Measurements from ENCODE around the gene C3AR1.
"Not testable (repeated sequence)": the region's sequence is repeated elsewhere in the genome, so short reads cannot be mapped to it uniquely, and the experiment has no call there.

C3AR1 gene

DNA sequence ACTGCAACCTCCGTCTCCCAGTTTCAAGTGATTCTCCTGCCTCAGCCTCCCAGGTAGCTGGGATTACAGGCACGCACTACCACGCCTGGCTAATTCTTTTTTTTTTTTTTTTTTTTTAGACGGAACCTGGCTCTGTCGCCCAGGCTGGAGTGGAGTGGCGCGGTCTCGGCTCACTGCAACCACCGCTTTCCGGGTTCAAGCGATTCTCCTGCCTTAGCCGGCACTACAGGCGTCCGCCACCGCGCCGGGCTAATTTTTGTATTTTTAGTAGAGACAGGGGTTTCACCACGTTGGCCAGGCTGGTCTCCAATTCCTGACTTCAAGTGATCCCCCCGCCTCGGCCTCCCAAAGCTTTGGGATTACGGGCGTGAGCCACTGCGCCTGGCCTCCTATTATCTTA, 35.1 kb downstream of the C3AR1 start:
- DNase-seq (ENCODE audit: low read depth in 2 of 2, low spot score in 1 of 2): not testable (repeated sequence)

DNA sequence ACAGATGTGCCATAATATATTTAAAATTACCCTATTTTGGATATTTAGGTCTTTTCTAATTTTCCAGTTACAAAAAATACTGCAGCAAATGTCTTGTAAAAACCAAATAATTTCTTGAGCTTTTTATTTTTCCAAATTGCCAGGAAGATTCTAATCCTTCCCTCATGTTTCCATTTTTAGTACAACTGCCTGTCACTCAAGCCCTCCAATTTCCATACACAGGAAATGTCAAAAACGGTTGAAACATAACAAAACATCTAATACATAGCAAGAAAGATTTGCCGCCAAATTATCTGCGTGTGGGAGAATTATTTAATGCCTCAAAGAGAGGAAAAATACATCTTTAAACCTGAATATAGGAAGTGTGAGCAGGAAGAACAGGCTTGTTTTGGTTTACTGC, 36.0 kb downstream of the C3AR1 start:
- DNase-seq (ENCODE audit: low read depth in 2 of 2, low spot score in 1 of 2): no peak

DNA sequence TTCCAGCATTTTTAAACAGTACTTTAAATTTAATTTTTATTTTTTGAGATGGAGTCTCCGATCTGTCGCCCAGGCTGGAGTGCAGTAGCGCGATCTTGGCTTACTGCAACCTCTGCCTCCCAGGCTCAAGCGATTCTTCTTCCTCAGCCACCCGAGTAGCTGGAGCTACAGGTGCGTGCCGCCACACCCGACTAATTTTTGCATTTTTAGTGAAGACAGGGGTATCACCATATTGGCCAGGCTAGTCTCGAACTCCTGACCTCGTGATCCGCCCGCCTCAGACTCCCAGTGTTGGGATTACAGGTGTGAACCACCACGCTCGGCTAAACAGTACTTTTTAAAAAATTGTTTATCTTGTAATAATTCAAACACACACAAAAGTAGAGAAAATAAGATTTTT, 37.9 kb downstream of the C3AR1 start:
- no peak for DNase-seq (ENCODE audit: low read depth in 2 of 2, low spot score in 1 of 2)

DNA sequence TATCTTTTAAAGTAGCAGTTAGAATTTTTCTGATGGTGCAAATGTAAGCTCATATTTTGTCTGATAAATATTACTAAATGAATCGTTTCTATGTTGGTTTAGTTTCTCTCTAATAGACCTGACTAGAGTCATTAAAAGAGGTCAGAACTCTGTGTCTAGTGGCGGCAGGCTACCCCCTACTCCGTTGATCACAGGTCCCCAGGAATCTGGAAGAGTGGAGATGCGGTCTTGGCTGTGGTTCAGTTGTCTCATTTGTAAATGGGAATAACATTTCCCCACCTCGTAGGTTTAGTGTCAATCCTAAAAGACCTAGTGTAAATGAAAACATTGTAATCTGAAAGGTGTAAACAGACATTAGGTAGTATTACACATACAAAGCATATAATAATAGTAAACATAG, 38.3 kb downstream of the C3AR1 start:
- no peak for DNase-seq (ENCODE audit: low read depth in 2 of 2, low spot score in 1 of 2)

DNA sequence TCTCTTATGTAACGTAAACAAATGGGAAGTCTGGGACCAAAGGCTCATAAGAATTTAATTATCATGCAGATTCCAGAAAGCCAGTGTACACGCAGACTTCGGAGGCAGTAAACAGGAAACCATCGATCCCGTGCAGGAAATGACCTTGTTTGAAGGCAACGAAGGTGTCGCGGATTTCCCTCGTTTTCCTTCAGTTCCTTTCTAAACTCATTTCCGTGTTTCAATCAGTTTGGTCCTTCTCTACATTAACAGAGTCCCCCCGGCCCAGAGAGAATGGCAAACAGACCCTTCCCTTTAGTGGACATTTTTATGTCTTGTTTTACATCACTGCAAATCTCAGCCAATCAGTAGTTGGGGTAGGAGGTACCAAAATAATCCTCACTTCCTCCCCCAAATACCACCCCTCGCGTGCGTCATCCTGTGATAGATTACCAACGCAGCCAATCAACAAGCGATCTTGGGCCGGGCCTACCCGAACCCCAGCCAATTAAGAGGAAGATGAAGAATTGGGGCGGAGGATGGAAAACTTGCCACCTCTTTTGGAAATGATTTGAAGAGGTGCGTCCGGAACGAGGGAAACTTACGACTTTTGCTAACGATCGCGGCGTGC, 39.8 kb downstream of the C3AR1 start:
- peak; percentile 93 to 94 for DNase-seq (ENCODE audit: low read depth in 2 of 2, low spot score in 1 of 2)

DNA sequence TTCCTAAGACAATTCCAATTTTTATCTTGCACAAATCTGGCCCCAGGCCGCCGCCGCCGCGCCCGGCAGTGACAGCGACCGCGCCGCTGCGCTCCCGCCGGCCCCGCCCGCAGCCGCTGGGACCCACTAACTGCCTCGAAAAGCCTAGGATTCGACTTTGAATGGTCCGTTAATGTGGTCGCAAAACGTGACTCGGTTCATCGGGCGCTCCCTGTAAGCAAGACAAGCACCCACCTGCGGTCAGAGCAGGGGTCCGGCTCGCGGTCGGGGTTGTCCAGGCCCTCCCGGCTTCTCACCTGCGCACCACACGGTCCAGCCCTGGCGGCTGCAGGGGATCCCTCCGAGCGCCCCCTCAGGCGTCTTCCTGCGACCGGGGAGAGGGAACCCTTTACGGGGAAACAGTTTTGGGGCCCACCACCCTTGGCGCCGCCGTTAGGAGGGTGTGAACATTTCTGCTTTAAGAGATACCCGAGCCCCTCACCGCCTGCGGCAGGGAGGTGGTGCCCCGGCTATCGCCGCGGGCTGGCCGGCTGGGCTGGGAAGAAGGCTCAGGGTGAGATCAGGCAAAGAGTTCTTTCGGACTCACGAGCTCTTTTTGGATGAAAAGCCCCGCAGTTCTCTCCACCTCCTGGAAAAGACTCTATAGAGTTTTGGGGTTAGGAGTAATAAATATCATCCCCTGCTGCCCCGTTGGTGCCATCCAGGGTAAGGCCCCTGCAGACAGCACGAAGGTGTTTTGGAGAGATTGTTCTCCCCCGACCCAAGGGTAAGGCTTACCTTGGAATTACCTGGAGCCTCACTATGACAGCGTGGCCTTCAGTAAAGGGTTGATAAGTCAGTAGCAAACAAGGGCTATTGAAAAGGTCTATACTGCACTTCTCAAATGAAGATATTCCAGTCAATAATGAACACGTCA, 47.2 kb downstream of the C3AR1 start:
- DNase-seq (ENCODE audit: low read depth in 2 of 2, low spot score in 1 of 2): no peak

DNA sequence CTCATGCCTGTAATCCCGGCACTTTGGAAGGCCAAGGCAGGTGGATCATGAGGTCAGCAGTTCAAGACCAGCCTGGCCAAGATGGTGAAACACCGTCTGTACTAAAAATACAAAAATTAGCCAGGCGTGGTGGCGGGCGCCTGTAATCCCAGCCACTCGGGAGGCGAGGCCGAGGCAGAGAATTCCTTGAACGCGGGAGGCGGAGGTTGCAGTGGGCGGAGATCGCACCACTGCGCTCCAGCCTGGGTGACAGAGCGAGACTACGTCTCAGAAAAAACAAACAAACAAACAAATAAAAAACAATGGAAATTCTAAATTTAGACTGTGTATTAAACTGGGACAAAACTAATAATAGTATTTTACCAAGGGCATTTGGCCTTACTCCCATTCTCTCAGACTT, 47.9 kb downstream of the C3AR1 start:
- not testable (repeated sequence) for DNase-seq (ENCODE audit: low read depth in 2 of 2, low spot score in 1 of 2)

DNA sequence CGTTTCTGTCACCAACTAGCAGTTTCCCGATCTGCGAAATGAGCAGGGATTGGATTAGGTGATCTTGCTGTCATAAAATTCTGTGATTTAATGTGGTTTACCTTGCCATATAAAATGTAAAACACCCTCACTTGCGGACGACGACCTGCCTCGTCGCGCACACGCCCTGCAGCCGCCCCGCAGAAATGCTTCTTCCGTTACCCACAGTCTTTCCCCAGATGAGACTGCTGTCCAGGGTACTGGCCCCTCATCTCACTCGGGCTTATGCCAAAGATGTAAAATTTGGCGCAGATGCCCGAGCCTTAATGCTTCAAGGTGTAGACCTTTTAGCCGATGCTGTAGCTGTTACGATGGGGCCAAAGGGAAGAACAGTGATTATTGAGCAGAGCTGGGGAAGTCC, 51.3 kb downstream of the C3AR1 start:
- no peak for DNase-seq (ENCODE audit: low read depth in 2 of 2, low spot score in 1 of 2)

DNA sequence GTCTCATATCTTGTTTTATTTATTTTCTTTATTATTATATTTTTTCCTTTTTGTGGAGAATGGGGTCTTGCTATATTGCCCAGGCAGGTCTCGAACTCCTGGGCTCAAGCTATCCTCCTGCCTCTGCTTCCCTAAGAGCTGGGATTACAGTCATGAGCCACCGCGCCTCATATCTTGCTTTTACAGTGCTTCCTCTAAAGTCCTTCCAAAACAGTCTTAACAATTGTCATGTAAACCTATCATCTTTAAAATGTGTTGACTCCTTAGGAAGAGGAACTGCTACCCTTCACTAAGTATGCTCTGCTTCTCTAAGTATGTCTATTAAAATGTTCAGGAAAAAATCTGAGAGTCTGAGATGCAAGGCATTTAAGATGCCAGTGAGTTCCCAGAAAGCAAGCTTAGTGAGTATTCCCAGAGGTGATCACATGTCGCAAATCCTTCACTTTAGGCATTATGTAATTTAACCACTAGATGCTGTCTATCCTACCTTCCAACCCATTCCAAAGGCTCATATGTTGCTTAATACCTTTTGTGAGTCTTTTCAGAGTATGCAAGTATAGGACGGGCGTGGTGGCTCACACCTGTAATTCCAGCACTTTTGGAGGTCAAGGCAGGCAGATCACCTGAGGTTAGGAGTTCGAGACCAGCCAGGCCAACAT, 53.4 kb downstream of the C3AR1 start:
- no peak for DNase-seq (ENCODE audit: low read depth in 2 of 2, low spot score in 1 of 2)

DNA sequence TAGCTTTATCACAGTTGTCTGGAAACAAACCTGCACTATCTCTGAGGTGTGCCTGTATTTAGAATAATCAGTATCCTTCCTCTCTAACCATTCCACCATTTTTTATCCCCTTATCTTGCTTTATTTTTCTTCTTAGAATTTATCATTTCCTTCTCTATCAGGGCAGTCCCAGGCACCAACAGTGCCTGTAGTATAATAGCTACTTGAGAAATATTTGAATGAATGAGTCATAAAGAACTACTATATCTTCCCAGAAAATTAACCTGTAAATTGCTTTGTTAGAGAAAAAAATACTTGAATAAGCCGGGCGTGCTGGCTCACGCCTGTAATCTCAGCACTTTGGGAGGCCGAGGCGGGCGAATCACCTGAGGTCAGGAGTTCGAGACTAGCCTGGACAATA, 54.8 kb downstream of the C3AR1 start:
- no peak for DNase-seq (ENCODE audit: low read depth in 2 of 2, low spot score in 1 of 2)

All from stimulated activated CD8-positive, alpha-beta memory T cell treated with anti-CD3 and anti-CD28 coated beads, Interleukin-4, amount 100 ng/mL, for 4 hours (primary cell).